Measurements from ENCODE around the gene PSTPIP1. TPM values are rescaled to one million over a fixed set of nuclear protein-coding genes. Genes with fewer than 3 reads are reported as not detected.

Gene PSTPIP1
- total and polyA plus RNA-seq, 2 of the 8 experiments (the other 6 are each of a cell fraction or from before 2014, with no cell fraction given): 1.6 to 1.8 TPM

- H3K79me2 ChIP-seq (ENCODE audit: control insufficient read depth in 1 of 2, insufficient read depth in 2 of 2, low read length in 2 of 2): peaks cover 0 to 91% of the 10 kb centered on the region in 2 experiments; a peak in 2 of 4 replicates
- TF ChIP-seq TAF1 (IDR thresholded peaks at IDR 0.05; ENCODE audit: low read depth, low read length) (no peak), EZH2 (IDR thresholded peaks at IDR 0.05; ENCODE audit: low read depth, low read length, severe bottlenecking) (no peak), KDM4A (IDR thresholded peaks at IDR 0.05; ENCODE audit: low read depth, low read length, severe bottlenecking) (no peak), EGR1 (IDR thresholded peaks at IDR 0.05; ENCODE audit: borderline replicate concordance, low read depth, low read length) (no peak), TAF7 (optimal IDR thresholded peaks at IDR 0.05; ENCODE audit: borderline replicate concordance, low read depth, low read length) (no peak), POLR2A (IDR thresholded peaks at IDR 0.05; ENCODE audit: control extremely low read depth in 1 of 2, low read depth in 2 of 2, low read length in 2 of 2) (no peak), NRF1 (IDR thresholded peaks at IDR 0.05; ENCODE audit: low read depth, low read length) (no peak), TBP (IDR thresholded peaks at IDR 0.05; ENCODE audit: low read depth, low read length) (no peak), RAD21 (IDR thresholded peaks at IDR 0.05 in 1 of 2, conservative IDR thresholded peaks at IDR 0.05 in 1 of 2; ENCODE audit: low read depth in 2 of 2, low read length in 2 of 2) (no peak), GTF2F1 (IDR thresholded peaks at IDR 0.05; ENCODE audit: borderline replicate concordance, low read depth, low read length) (no peak), RNF2 (IDR thresholded peaks at IDR 0.05; ENCODE audit: borderline replicate concordance, low read depth, low read length, missing control alignments, poor library complexity, severe bottlenecking) (no peak), CHD2 (IDR thresholded peaks at IDR 0.05; ENCODE audit: low read length) (no peak), EP300 (IDR thresholded peaks at IDR 0.05; ENCODE audit: borderline replicate concordance in 1 of 2, low read depth in 2 of 2, low read length in 2 of 2) (no peak)
- TF ChIP-seq, protein P1, sequence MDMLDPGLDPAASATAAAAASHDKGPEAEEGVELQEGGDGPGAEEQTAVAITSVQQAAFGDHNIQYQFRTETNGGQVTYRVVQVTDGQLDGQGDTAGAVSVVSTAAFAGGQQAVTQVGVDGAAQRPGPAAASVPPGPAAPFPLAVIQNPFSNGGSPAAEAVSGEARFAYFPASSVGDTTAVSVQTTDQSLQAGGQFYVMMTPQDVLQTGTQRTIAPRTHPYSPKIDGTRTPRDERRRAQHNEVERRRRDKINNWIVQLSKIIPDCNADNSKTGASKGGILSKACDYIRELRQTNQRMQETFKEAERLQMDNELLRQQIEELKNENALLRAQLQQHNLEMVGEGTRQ (IDR thresholded peaks at IDR 0.05; ENCODE audit: low read length): no peak
Measured at GRCh38 chr15:77063249-77063648, 68.3 kb downstream of the PSTPIP1 start.

More at GRCh38 chr15:77063249-77063648, 68.3 kb downstream of the PSTPIP1 start:
- Histone ChIP-seq H3K4me3 (ENCODE audit: extremely low read depth in 1 of 4, insufficient read depth in 2 of 4, low read depth in 3 of 4, low read length in 4 of 4) (no peak overlapping the region), H2BK20ac (ENCODE audit: low read length) (no peak overlapping the region), H3K36me3 (ENCODE audit: control insufficient read depth in 2 of 4, insufficient read depth in 4 of 4, low read length in 3 of 4) (no peaks in the 10 kb centered on the region), H3K14ac (ENCODE audit: insufficient read length) (no peak overlapping the region), H2BK120ac (replicated peaks; ENCODE audit: low read depth, low read length) (no peak overlapping the region), H2BK15ac (ENCODE audit: low read length) (no peak overlapping the region), H3K27ac (ENCODE audit: low read depth, low read length) (no peak overlapping the region), H4K5ac (ENCODE audit: insufficient read length, low read depth, low read length) (no peak overlapping the region), H3K56ac (replicated peaks; ENCODE audit: insufficient read length, low read depth, low read length) (no peak overlapping the region), H3K18ac (ENCODE audit: extremely low read depth, low read length) (no peak overlapping the region), H4K91ac (replicated peaks; ENCODE audit: insufficient read length, low read length) (no peak overlapping the region), H3K9me3 (ENCODE audit: insufficient read depth in 2 of 2, low read depth in 1 of 2, low read length in 1 of 2) (no peaks in the 10 kb centered on the region), H3K4me2 (ENCODE audit: insufficient read depth in 1 of 2, low read depth in 2 of 2, low read length in 2 of 2) (no peak overlapping the region), H3K4me1 (replicated peaks in 1 of 4; ENCODE audit: control insufficient read depth in 3 of 4, insufficient read depth in 4 of 4, low read length in 3 of 4) (peaks cover 0 to 6% (median 3%) of the 10 kb centered on the region in 4 experiments; a peak in 3 of 7 replicates), H3K9ac (replicated peaks in 1 of 4; ENCODE audit: extremely low read depth in 1 of 4, low read depth in 3 of 4, low read length in 3 of 4) (no peak overlapping the region), H4K8ac (ENCODE audit: extremely low read depth, insufficient read depth, low read length) (no peak overlapping the region), H2AK5ac (ENCODE audit: low read depth, low read length) (no peak overlapping the region), H2BK5ac (ENCODE audit: low read depth, low read length) (no peak overlapping the region), H3K23me2 (ENCODE audit: low read depth, low read length) (no peaks in the 10 kb centered on the region), H3K4ac (replicated peaks; ENCODE audit: insufficient read length, low read depth, low read length) (no peak overlapping the region), H4K20me1 (replicated peaks in 1 of 2; ENCODE audit: control insufficient read depth in 1 of 2, insufficient read depth in 2 of 2, low read length in 2 of 2) (peaks cover 8% of the 10 kb centered on the region in 2 experiments), H2AFZ (ENCODE audit: low read length) (no peak overlapping the region), H3K27me3 (replicated peaks in 1 of 4; ENCODE audit: control insufficient read depth in 3 of 4, extremely low read depth in 1 of 4, insufficient read depth in 3 of 4, low read length in 3 of 4) (no peaks in the 10 kb centered on the region), H3K23ac (ENCODE audit: insufficient read length) (no peak overlapping the region), H3K79me1 (ENCODE audit: low read depth, low read length) (no peaks in the 10 kb centered on the region), H2BK12ac (ENCODE audit: low read depth, low read length) (no peak overlapping the region)
- ChIA-PET POLR2A (ENCODE audit: partially characterized antibody) (no interaction called here), CTCF (ENCODE audit: partially characterized antibody) (no interaction called here)
- FAIRE-seq (no peak), DNase-seq (ENCODE audit: low read depth in 1 of 2, low spot score in 2 of 2) (no peak)
